Astrocyte of the cerebellum (primary cell): ENCODE results near the gene CDC37L1.

ENCODE experiments used
- DNase-seq: peaks from one replicate; pipeline ENCODE4 v3.0.0-alpha.2; 2011; ENCODE audit warnings: low read depth
- H3K4me3 ChIP-seq: 2 replicates; pipeline ENCODE4 v1.5.1; 2011; ENCODE audit warnings: mild to moderate bottlenecking, low read depth, low read length, moderate library complexity
- CTCF ChIP-seq: IDR thresholded peaks from 2 replicates; pipeline ENCODE4 v1.5.1; 2012; ENCODE audit warnings: low read length, low read depth, moderate library complexity, mild to moderate bottlenecking; ENCODE audit errors: missing control alignments
- in situ Hi-C: cut with HindIII; loops from 2 replicates; pipeline ENCODE4 v1.10.0; 2017; ENCODE audit warnings: low sequenced_read_pairs

Gene CDC37L1

GRCh38 chr9:4661611-4662010, 17.8 kb upstream of the CDC37L1 start:
- in situ Hi-C loops: no loop called here
- DNase-seq: no peak

DNA sequence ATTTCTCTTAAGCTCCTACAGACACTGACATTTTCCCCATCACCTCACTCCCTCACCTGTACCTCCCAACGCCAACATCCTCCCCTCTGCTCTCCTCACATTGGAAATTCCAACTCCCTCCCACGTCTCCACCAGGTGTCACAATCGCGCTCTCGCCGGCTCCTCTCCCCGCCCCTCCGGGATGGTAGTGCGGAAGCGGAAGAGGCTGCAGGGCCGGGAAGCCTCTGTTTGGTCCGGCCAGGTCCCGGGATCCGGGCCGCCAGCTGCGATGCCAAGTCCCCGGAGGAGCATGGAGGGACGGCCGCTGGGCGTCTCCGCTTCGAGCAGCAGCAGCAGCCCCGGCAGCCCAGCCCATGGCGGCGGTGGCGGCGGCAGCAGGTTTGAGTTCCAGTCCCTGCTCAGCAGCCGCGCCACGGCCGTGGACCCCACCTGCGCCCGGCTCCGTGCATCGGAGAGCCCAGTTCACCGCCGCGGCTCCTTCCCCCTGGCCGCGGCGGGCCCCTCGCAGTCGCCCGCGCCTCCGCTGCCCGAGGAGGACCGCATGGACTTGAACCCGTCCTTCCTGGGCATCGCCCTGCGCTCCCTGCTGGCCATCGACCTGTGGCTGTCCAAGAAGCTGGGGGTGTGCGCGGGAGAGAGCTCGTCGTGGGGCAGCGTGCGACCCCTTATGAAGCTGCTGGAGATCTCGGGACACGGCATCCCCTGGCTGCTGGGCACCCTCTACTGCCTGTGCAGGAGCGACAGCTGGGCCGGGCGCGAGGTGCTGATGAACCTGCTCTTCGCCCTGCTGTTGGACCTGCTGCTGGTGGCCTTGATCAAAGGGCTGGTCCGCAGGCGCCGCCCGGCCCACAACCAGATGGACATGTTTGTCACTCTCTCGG, 17.0 kb upstream of the CDC37L1 start, which contains the start of gene PLPP6:
PLPP6 (plus strand) TSS at position 187 of the 881 bp plus-strand sequence; CDS start at position 269, 82 bp downstream.
- peak within 1 kb of the TSS; percentile 72 for H3K4me3 ChIP-seq
- in situ Hi-C loops: no loop called here
- DNase-seq: peak; percentile 55
- peak; percentile 68 for TF ChIP-seq CTCF

More at GRCh38 chr9:4661611-4662010, 17.8 kb upstream of the CDC37L1 start:
- H3K4me3 ChIP-seq: peak overlapping the region; percentile 72
- no peak for TF ChIP-seq CTCF

DNA sequence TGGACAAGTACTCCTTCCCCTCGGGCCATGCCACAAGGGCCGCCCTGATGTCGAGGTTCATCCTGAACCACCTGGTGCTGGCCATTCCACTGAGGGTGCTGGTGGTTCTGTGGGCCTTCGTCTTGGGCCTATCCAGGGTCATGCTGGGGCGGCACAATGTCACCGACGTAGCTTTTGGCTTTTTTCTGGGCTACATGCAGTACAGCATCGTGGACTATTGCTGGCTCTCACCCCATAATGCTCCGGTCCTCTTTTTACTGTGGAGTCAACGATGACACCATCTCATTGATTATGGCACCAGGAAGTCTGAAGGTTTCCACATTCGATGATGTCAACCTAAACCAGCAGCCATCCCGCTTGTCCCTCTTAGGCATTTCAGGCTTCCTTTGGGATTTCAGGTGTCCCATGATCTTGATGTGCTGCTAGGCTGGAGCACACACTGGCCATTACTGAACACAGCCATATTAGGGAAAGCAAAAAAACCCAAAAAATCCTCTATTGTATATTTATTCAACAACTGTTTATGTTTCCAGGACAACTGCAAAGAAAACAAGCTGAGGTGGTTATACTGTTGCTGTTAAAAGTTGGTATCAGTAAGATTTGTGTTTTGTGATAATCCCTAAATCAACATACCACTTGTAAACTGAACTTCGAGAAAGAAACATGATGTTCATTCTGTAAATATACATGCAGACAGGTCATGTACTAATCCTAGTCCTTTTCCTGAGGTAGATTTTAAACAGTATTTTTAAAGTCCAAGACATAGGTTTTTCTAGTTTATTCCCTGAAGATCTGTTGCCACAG, 16.2 kb upstream of the CDC37L1 start:
- DNase-seq: no peak
- TF ChIP-seq CTCF: no peak
- H3K4me3 ChIP-seq: peak overlapping the region; percentile 72
- in situ Hi-C loops: no loop called here

DNA sequence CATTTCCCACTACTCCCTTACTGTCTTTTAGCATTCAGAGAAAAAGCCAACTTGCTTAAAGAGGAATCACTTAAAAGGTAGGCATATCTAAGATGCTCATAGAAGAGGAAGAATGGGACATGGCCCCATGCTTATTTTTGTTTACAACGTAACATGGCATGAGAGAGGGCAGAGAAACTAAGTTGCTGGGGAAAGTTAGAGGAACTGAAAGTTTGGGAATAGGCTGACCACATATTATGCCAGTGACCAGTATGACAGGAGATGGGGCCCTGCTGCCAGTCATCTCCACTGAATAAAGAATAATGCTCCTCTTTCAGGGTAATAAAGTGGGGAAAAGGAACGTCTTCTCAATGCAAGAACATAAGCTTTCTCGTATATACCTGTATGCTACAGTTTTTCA, 15.4 kb upstream of the CDC37L1 start:
- in situ Hi-C loops: no loop called here
- no peak overlapping the region for H3K4me3 ChIP-seq
- TF ChIP-seq CTCF: no peak
- DNase-seq: no peak

DNA sequence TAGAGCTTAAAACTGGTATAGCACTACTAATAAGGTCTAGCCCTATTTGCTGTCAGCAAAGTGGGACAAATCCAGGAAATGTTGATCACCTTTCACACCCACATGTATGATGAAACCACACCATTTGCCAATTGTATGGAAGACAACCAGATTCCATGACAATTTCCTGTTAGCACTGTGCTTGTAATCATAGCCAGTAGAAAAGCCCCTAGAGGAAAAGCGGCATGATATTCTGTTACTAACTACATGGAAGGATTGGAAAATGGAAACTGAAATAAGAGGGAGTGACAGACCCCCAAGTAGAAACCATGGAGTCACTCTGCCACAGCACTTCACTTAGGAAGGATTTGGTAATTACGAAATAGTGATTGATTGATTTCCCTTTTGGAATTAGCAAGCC, 14.0 kb upstream of the CDC37L1 start:
- DNase-seq: no peak
- no peak overlapping the region for H3K4me3 ChIP-seq
- no peak for TF ChIP-seq CTCF
- in situ Hi-C loops: no loop called here

DNA sequence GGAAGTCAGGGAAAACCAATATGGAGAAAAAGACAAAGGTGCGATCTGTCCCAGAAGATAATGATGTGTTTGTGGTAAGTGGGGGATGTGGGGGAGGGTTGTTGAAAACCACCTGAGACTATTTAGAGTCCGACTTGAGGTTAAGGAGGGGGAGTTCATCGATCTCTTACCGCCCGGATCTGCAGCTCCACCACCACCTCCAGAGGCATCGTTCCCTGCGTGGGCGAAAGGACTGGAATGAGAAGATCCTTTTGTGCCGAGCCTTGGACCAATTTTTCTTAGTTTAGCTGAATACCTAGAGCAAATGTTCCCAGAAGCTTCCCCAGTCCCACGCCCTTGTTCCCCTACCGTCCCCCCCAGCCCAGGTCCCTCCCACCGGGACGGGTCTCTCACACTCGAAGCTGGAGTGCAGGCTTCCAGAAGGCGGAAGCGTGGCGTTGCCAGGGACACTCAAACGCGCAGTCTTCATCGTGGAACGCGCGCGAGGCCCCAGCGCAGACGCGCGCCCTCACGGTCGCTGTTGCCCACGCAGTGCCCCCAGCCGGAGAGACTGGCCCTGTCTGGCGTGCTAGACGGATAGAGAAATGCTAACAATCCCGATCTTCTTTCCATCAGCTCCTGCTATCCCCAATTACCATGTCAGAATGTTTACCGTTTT, 13.2 kb upstream of the CDC37L1 start, which contains the start of gene SPATA6L:
SPATA6L (minus strand) TSS at position 439 of the 658 bp plus-strand sequence; CDS start at position 209, 230 bp downstream.
- H3K4me3 ChIP-seq: peak within 1 kb of the TSS; percentile 39
- in situ Hi-C loops: no loop called here
- no peak for TF ChIP-seq CTCF
- DNase-seq: no peak
